Vagina (tissue), 2 donors: Measurements from ENCODE around the gene PRM1.

Source experiments
- POLR2A ChIP-seq, 2 donors: fragments of 450-650 bp; IDR thresholded peaks; one replicate each; pipeline ENCODE4 v1.6.1; 2017; ENCODE audit warnings: antibody characterized with exemption in 2 of 2, mild to moderate bottlenecking in 2 of 2, moderate library complexity in 2 of 2
- POLR2AphosphoS5 ChIP-seq, 2 donors: sonication (generic); formaldehyde crosslinking; IDR thresholded peaks; one replicate each; pipeline ENCODE4 v1.9.0; 2017; ENCODE audit warnings: antibody characterized with exemption in 2 of 2, mild to moderate bottlenecking in 2 of 2, low read depth in 1 of 2; ENCODE audit not compliant: insufficient read depth in 1 of 2
- TF ChIP-seq, protein P1 (sequence below), 3 experiments: fragments of 450-650 bp in 2 of 3; fragments of 200-600 bp in 1 of 3; sonication (generic) in 1 of 3; IDR thresholded peaks; one replicate each; pipeline ENCODE4 v1.5.1; 2017 to 2019; ENCODE audit warnings: antibody characterized with exemption in 3 of 3, mild to moderate bottlenecking in 2 of 3, moderate library complexity in 2 of 3

DNA sequence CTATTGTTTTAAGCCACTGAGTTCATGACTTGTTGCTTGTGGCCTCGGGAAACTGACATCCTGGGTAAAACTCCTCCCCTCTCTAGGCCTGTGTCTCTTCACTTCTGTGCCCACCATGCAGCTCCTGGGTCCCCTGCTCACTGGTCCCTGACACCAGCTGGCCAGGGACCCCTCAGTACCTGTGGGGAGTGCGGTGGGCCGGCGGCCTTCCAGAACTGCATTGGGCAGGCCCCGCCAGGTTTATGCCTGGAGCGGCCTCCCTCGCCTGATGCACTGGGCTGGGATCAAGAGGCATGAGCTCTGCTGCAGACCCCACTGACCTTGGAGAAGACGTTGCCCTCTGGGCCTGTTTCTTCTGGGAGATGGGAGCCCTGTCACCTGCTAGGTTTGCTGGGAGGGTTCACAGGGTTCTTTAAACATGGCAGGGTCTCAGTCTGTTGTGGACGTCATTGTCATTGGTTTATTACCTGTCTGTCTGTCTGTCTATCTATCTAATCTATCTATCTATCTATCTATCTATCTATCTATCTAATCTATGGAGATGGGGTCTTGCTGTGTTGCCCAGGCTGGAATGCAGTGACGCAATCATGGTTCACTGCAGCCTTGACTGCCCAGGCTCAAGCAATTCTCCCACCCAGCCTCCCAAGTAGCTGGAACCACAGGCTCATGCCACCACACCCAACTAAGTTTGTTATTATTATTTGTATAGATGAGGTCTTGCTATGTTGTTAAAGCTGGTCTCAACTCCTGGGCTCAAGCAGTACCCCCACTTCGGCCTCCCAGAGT is 42.6 kb upstream of the PRM1 start:
- TF ChIP-seq POLR2A (IDR thresholded peaks at IDR 0.05) (no peak), POLR2AphosphoS5 (IDR thresholded peaks at IDR 0.05; ENCODE audit: insufficient read depth in 1 of 2, low read depth in 1 of 2) (no peak)
- TF ChIP-seq, protein P1, sequence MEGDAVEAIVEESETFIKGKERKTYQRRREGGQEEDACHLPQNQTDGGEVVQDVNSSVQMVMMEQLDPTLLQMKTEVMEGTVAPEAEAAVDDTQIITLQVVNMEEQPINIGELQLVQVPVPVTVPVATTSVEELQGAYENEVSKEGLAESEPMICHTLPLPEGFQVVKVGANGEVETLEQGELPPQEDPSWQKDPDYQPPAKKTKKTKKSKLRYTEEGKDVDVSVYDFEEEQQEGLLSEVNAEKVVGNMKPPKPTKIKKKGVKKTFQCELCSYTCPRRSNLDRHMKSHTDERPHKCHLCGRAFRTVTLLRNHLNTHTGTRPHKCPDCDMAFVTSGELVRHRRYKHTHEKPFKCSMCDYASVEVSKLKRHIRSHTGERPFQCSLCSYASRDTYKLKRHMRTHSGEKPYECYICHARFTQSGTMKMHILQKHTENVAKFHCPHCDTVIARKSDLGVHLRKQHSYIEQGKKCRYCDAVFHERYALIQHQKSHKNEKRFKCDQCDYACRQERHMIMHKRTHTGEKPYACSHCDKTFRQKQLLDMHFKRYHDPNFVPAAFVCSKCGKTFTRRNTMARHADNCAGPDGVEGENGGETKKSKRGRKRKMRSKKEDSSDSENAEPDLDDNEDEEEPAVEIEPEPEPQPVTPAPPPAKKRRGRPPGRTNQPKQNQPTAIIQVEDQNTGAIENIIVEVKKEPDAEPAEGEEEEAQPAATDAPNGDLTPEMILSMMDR (IDR thresholded peaks at IDR 0.05), result no peak
